Natural killer cell (primary cell): ENCODE data around the gene PGP. TPM values are rescaled to one million over a fixed set of nuclear protein-coding genes. Genes with fewer than 3 reads are reported as not detected.
A peak's percentile ranks its signal among the peaks of the same experiment; 100 is the strongest.

ENCODE experiments used
- ATAC-seq, 3 donors: fragments of 150-1000 bp in 2 of 3; fragments of 200-7000 bp in 1 of 3; cut with Tn5 transposase; 1 replicate in 1 of 3; 2 replicates in 2 of 3; pipeline ENCODE4 v1.10.0; 2021; ENCODE audit warnings: mild to moderate bottlenecking in 2 of 3, moderate library complexity in 2 of 3
- DNase-seq, 2 donors: peaks; one replicate each; pipeline versions ENCODE4 v3.0.0 to v3.0.0-alpha.2; 2013 to 2021; ENCODE audit warnings: mixed read lengths in 1 of 2
- H3K27ac ChIP-seq: one replicate; pipeline ENCODE4 v1.5.1; 2013; ENCODE audit warnings: mild to moderate bottlenecking, low read length
- H3K27me3 ChIP-seq: one replicate; pipeline ENCODE4 v1.6.1; 2013; ENCODE audit warnings: low read length; ENCODE audit not compliant: control insufficient read depth, insufficient read depth
- H3K36me3 ChIP-seq: one replicate; pipeline ENCODE4 v1.6.1; 2013; ENCODE audit warnings: low read length; ENCODE audit not compliant: control insufficient read depth, insufficient read depth
- H3K4me1 ChIP-seq: one replicate; pipeline ENCODE4 v1.6.1; 2013; ENCODE audit warnings: low read length; ENCODE audit not compliant: control insufficient read depth, insufficient read depth
- H3K4me3 ChIP-seq: one replicate; pipeline ENCODE4 v1.5.1; 2013; ENCODE audit warnings: low read length
- H3K9me3 ChIP-seq: one replicate; pipeline ENCODE4 v1.6.1; 2013; ENCODE audit warnings: low read length; ENCODE audit not compliant: control insufficient read depth, insufficient read depth
- H3K27ac Mint-ChIP-seq, 2 donors: one replicate each; pipeline ENCODE4 v1.8.0; 2022; ENCODE audit warnings: mild to moderate bottlenecking in 2 of 2, mixed read lengths in 2 of 2, moderate library complexity in 1 of 2
- H3K27me3 Mint-ChIP-seq, 2 donors: one replicate each; pipeline ENCODE4 v1.8.0; 2022; ENCODE audit warnings: low read depth in 2 of 2, mixed read lengths in 2 of 2
- H3K36me3 Mint-ChIP-seq: one replicate; pipeline ENCODE4 v1.8.0; 2022; ENCODE audit warnings: mixed read lengths
- H3K4me1 Mint-ChIP-seq, 2 donors: one replicate each; pipeline ENCODE4 v1.8.0; 2022; ENCODE audit warnings: mixed read lengths in 2 of 2
- H3K4me3 Mint-ChIP-seq: one replicate; pipeline ENCODE4 v1.8.0; 2022; ENCODE audit warnings: mild to moderate bottlenecking, moderate library complexity, mixed read lengths
- H3K9me3 Mint-ChIP-seq, 2 donors: one replicate each; pipeline ENCODE4 v1.8.0; 2022; ENCODE audit warnings: mixed read lengths in 2 of 2
- WGBS: methylation state at CpG from one replicate; pipeline ENCODE4 v1.1.7; 2013; ENCODE audit warnings: missing lambda C conversion rate; ENCODE audit not compliant: insufficient coverage; 5-methylcytosine and 5-hydroxymethylcytosine counted together
- intact Hi-C: fragments of 100-400 bp; cut with micrococcal nuclease; formaldehyde crosslinking; loops from one replicate; pipeline ENCODE4 v1.14.2; 2022
- total RNA-seq, 4 donors: library from RNA; stranded (reverse); fragments of 120-200 nt in 1 of 4; gene quantifications; one replicate each; pipeline versions ENCODE4 v1.2.3 to v1.2.4, GENCODE V29; 2013 to 2022
- TF ChIP-seq, protein P1 (sequence below): fragments of 200-600 bp; IDR thresholded peaks from one replicate; pipeline ENCODE4 v1.8.0; 2022; ENCODE audit warnings: antibody characterized with exemption

PGP gene
- total RNA-seq, 3 donors from 2014 or later (not counting 1 experiment from before 2014, with no cell fraction given) = 9.7 to 12.8 (median 12.4) TPM

DNA sequence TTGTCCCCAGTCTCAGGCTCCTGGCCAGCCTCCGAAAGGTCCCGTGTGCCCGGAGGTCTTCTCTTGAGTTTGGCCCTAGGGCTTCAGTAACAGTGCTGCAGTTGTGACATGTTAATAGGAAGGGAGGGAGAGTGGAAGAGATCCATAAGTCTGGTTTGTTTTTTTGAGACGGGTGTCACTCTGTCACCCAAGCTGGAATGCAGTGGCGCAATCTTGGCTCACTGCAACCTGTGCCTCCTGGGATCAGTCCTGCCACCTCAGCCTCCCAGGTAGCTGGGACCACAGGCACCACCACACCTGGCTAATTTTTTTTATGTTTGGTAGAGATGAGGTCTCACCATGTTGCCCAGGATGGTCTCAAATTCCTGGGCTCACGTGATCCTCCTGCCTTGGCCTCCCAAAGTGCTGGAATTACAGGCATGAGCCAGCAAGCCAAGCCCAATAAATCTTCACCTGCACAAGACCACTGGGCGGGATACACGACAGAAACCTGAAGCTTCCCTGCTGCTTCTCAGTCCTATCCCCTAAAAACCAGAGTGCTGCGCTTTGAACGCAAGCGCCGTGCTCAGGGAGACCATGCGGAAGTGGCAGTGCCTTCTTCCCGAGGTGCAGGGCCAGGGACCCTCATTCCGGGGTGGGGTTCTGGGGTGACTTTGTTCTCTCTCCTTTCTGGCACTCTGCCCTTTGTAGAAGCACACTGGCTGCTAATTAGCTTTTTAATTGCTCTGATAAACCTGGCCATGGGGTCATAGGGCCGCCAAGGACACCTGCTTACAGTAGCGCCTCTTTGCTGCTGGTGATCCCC is 48.2 kb downstream of the PGP start:
- H3K36me3 Mint-ChIP-seq = no peaks in the 10 kb centered on the region
- DNase-seq (no peak), ATAC-seq (no peak)
- peaks cover 16% of the 10 kb centered on the region for H3K36me3 ChIP-seq
- H3K27me3 ChIP-seq = no peaks in the 10 kb centered on the region
- peak overlapping the region in 1 of 2 donors; percentile 71 for H3K27ac Mint-ChIP-seq
- 98% methylated on average over 17 of the region's 17 CpGs for WGBS
- H3K9me3 Mint-ChIP-seq = no peaks in the 10 kb centered on the region
- H3K27me3 Mint-ChIP-seq = no peaks in the 10 kb centered on the region
- no peak overlapping the region for H3K4me3 Mint-ChIP-seq
- intact Hi-C loops = no loop called here
- no peaks in the 10 kb centered on the region for H3K9me3 ChIP-seq
- peaks cover 0 to 10% of the 10 kb centered on the region in 2 donors for H3K4me1 Mint-ChIP-seq
- TF ChIP-seq, protein P1, sequence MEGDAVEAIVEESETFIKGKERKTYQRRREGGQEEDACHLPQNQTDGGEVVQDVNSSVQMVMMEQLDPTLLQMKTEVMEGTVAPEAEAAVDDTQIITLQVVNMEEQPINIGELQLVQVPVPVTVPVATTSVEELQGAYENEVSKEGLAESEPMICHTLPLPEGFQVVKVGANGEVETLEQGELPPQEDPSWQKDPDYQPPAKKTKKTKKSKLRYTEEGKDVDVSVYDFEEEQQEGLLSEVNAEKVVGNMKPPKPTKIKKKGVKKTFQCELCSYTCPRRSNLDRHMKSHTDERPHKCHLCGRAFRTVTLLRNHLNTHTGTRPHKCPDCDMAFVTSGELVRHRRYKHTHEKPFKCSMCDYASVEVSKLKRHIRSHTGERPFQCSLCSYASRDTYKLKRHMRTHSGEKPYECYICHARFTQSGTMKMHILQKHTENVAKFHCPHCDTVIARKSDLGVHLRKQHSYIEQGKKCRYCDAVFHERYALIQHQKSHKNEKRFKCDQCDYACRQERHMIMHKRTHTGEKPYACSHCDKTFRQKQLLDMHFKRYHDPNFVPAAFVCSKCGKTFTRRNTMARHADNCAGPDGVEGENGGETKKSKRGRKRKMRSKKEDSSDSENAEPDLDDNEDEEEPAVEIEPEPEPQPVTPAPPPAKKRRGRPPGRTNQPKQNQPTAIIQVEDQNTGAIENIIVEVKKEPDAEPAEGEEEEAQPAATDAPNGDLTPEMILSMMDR = no peak
- peaks cover 2% of the 10 kb centered on the region for H3K4me1 ChIP-seq
- no peak overlapping the region for H3K27ac ChIP-seq
- H3K4me3 ChIP-seq = no peak overlapping the region

DNA sequence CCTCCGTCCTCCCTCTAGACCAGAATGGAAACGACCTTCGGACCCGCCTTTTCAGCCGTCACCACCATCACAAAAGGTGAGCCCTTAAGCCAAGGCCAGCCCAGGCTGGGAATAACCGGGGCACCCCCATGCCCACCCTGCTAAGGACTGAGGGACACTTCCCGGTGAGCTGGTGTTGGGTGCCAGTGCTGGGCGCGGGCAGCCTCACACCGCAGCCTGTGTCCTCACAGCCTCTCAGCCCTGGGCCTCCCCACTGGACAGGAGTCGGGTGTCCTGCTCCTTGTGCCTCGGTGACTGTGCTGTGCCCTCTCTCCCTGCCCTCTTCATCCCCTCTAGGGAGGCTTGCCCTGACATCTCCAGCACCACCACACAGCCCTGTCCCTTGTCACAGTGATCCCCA is 48.8 kb downstream of the PGP start:
- Mint-ChIP-seq H3K4me3 (no peak overlapping the region), H3K9me3 (no peaks in the 10 kb centered on the region), H3K27ac (peak overlapping the region in 1 of 2 donors; percentile 71), H3K36me3 (no peaks in the 10 kb centered on the region), H3K4me1 (peaks cover 0 to 10% of the 10 kb centered on the region in 2 donors), H3K27me3 (no peaks in the 10 kb centered on the region)
- WGBS = 98% methylated on average over 12 of the region's 12 CpGs
- Histone ChIP-seq H3K27ac (no peak overlapping the region), H3K36me3 (peaks cover 15% of the 10 kb centered on the region), H3K9me3 (no peaks in the 10 kb centered on the region), H3K4me3 (no peak overlapping the region), H3K4me1 (peaks cover 4% of the 10 kb centered on the region), H3K27me3 (no peaks in the 10 kb centered on the region)
- no peak for DNase-seq
- no peak for ATAC-seq
- intact Hi-C loops = no loop called here
- TF ChIP-seq, protein P1 = no peak

DNA sequence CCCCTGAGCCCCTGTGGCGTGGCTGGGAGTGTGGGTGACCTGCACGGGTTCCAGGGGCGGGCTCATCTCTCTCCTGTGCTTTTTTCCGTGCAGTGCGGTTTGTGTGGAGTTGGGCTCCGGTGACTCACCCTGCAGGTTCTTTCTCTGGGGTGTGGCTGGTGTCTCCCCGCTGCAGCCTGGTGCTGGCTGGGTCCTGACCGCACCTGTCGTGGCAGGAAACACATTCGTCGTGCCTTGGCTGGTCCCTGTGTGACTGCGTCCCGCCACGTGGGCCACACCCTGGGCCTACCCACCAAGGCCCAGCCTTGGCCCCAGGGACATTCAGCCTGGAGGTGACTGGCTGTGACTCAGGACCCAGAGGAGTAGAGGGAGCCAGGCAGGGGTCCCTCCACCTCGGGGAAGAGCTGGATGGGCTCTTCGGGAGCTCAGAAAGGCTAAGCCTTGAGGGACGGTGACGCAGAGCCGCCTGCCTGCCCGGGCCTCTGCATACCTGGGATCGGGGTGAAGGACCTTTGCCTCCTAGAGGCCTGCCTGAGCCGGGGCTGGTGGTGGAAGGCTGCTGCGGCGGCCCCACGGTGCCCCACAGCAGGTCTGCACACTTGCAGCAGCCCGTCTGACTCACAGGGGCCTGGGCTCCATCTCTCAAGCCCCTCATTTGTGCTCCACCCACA is 51.3 kb downstream of the PGP start:
- TF ChIP-seq, protein P1 = no peak
- H3K4me1 ChIP-seq = peaks cover 13% of the 10 kb centered on the region
- H3K9me3 ChIP-seq = no peaks in the 10 kb centered on the region
- H3K27me3 ChIP-seq = no peaks in the 10 kb centered on the region
- Mint-ChIP-seq H3K4me3 (no peak overlapping the region), H3K27me3 (no peaks in the 10 kb centered on the region), H3K9me3 (no peaks in the 10 kb centered on the region), H3K36me3 (no peaks in the 10 kb centered on the region), H3K4me1 (peaks cover 0 to 16% of the 10 kb centered on the region in 2 donors), H3K27ac (no peak overlapping the region)
- peaks cover 15% of the 10 kb centered on the region for H3K36me3 ChIP-seq
- ATAC-seq (no peak), DNase-seq (peak in 1 of 2 donors; percentile 40)
- no peak overlapping the region for H3K4me3 ChIP-seq
- intact Hi-C loops = no loop called here
- 95% methylated on average over 26 of the region's 26 CpGs for WGBS
- H3K27ac ChIP-seq = no peak overlapping the region
